Activated effector memory CD4-positive, alpha-beta T cell treated with anti-CD3 and anti-CD28 coated beads, Interleukin-2, amount 50 U/mL, for 16 hours (primary cell): ENCODE data around the gene EFCAB8.
"Not testable (repeated sequence)": the region's sequence is repeated elsewhere in the genome, so short reads cannot be mapped to it uniquely, and the experiment has no call there.

Experiments used
- DNase-seq: peaks from one replicate; pipeline ENCODE4 v3.0.0-alpha.2; 2020

The EFCAB8 gene

GRCh38 chr20:32914031-32914430 is 55.3 kb downstream of the EFCAB8 start:
- no peak for DNase-seq

GRCh38 chr20:32917191-32917950 is 58.6 kb downstream of the EFCAB8 start:
- no peak for DNase-seq

- no peak for DNase-seq
Measured at GRCh38 chr20:32918296-32918695, 59.6 kb downstream of the EFCAB8 start.

- DNase-seq = no peak
Measured at GRCh38 chr20:32918751-32919150, 60.0 kb downstream of the EFCAB8 start.

GRCh38 chr20:32920066-32920465 is 61.3 kb downstream of the EFCAB8 start:
- DNase-seq = no peak

GRCh38 chr20:32920530-32921298 is 62.0 kb downstream of the EFCAB8 start:
- no peak for DNase-seq

GRCh38 chr20:32922466-32922865 is 63.7 kb downstream of the EFCAB8 start:
- no peak for DNase-seq

- no peak for DNase-seq
Measured at GRCh38 chr20:32924781-32925180, 66.1 kb downstream of the EFCAB8 start.

GRCh38 chr20:32925481-32926196 is 66.9 kb downstream of the EFCAB8 start:
- DNase-seq = no peak

GRCh38 chr20:32929162-32929561 is 70.4 kb downstream of the EFCAB8 start:
- DNase-seq = no peak

GRCh38 chr20:32930181-32930580 is 71.5 kb downstream of the EFCAB8 start:
- DNase-seq = no peak

- no peak for DNase-seq
Measured at GRCh38 chr20:32930701-32931100, 72.0 kb downstream of the EFCAB8 start.

- no peak for DNase-seq
Measured at GRCh38 chr20:32934580-32934979, 75.9 kb downstream of the EFCAB8 start.

GRCh38 chr20:32941155-32941885 is 82.6 kb downstream of the EFCAB8 start:
- no peak for DNase-seq

GRCh38 chr20:32943490-32944052 is 84.8 kb downstream of the EFCAB8 start:
- no peak for DNase-seq

- no peak for DNase-seq
Measured at GRCh38 chr20:32945710-32946221, 87.0 kb downstream of the EFCAB8 start.

- no peak for DNase-seq
Measured at GRCh38 chr20:32946629-32947028, 87.9 kb downstream of the EFCAB8 start.

GRCh38 chr20:32950539-32950938 is 91.8 kb downstream of the EFCAB8 start:
- DNase-seq = not testable (repeated sequence)

GRCh38 chr20:32957459-32957858 is 98.7 kb downstream of the EFCAB8 start:
- no peak for DNase-seq

- no peak for DNase-seq
Measured at GRCh38 chr20:32958574-32958973, 99.9 kb downstream of the EFCAB8 start.

- no peak for DNase-seq
Measured at GRCh38 chr20:32959351-32960221, 100.9 kb downstream of the EFCAB8 start.

GRCh38 chr20:32960222-32960518 is 101.4 kb downstream of the EFCAB8 start:
- DNase-seq = no peak
